ENCODE measurements around the gene SUPV3L1. TPM values are rescaled to one million over a fixed set of nuclear protein-coding genes. Genes with fewer than 3 reads are reported as not detected.

Gene SUPV3L1
- total and polyA plus RNA-seq, 10 of the 15 experiments (the other 5 are each of a cell fraction or from before 2014, with no cell fraction given): 18.4 to 57.8 (median 44.2) TPM

DNA sequence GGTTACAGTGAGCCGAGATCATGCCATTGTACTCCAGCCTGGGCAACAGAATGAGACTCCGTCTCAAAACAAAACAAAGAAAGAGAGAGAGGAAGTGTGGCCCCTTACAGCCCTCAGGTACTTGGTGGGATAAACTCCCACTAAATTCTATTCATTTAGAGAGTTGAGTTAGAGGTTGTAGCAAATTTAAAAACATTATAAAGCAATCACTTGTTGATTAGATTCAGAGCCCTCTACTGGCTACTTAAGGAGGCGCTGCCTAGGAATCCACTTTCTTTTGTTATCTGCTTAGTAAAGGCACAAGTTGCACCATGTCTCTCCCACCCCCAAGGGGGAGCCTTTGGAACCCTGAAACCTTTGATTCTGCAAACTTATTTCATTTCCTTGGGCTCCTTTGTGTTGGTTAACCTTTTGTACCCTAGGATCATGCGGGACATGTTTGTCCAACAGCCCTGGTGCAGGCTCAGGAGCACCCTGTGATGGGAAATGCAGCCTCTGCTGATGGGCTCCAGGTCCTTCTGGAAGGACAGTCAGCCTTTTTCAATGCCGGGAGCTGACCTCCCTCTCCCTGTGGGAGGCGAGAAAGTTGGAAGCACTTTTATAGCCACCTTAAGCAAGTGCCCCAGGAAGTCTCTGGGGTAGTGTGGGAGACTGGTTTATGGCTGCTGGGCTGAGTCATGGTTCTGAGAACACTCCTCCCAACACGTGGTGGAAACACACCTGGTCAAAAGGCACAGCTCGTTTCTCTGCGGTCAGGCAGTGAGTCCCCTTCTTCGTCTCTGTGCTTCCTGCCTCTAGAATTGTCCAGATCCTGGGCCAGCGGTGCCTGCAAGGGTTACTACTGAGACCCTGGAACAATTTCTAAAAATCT is 42.4 kb downstream of the SUPV3L1 start (continued):
- TF ChIP-seq, protein P1, sequence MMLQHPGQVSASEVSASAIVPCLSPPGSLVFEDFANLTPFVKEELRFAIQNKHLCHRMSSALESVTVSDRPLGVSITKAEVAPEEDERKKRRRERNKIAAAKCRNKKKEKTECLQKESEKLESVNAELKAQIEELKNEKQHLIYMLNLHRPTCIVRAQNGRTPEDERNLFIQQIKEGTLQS (IDR thresholded peaks at IDR 0.05; ENCODE audit: borderline replicate concordance, extremely low read depth, low read depth, low read length): 0 out of 2 replicates have a peak, but pooled peaks have one; percentile 23
- TF ChIP-seq NFYA (IDR thresholded peaks at IDR 0.05; ENCODE audit: borderline replicate concordance, low read depth, low read length): no peak
- TF ChIP-seq EGR1 (IDR thresholded peaks at IDR 0.05; ENCODE audit: borderline replicate concordance in 1 of 2, low read depth in 2 of 2, low read length in 2 of 2): no peak
- no peak for TF ChIP-seq SMAD5 (IDR thresholded peaks at IDR 0.05; ENCODE audit: low read depth)
- no peak for TF ChIP-seq ZSCAN29 (IDR thresholded peaks at IDR 0.05)
- 0 out of 2 replicates have a peak, but pooled peaks have one; percentile 29 for TF ChIP-seq MEF2A (IDR thresholded peaks at IDR 0.05; ENCODE audit: insufficient read depth, low read depth, low read length)
- TF ChIP-seq IKZF2 (IDR thresholded peaks at IDR 0.05): peak; percentile 66 to 76
- peak; percentile 71 to 82 (median 77) for TF ChIP-seq CTCF (IDR thresholded peaks at IDR 0.05 in 2 of 3, conservative IDR thresholded peaks at IDR 0.05 in 1 of 3; ENCODE audit: control insufficient read depth in 2 of 3, extremely low read depth in 1 of 3, insufficient read depth in 1 of 3, low read depth in 3 of 3, low read length in 3 of 3)
- TF ChIP-seq SMC3 (IDR thresholded peaks at IDR 0.05; ENCODE audit: borderline replicate concordance, low read length): peak; percentile 40; the same call in 1 of the 2 replicates
- TF ChIP-seq IKZF1 (conservative IDR thresholded peaks at IDR 0.05): peak; percentile 83
- 0 out of 2 replicates have a peak, but pooled peaks have one; percentile 26 for TF ChIP-seq ZNF24 (IDR thresholded peaks at IDR 0.05)
- TF ChIP-seq NR2C1 (IDR thresholded peaks at IDR 0.05): no peak
- TF ChIP-seq SIN3A (IDR thresholded peaks at IDR 0.05; ENCODE audit: low read depth, low read length): no peak
- peak; percentile 68 for TF ChIP-seq SKIL (IDR thresholded peaks at IDR 0.05; ENCODE audit: low read depth, poor library complexity, severe bottlenecking)
- TF ChIP-seq PAX5 (IDR thresholded peaks at IDR 0.05; ENCODE audit: borderline replicate concordance, low read depth, low read length): peak; percentile 71; the same call in 1 of the 2 replicates
- peak; percentile 37; the same call in 1 of the 2 replicates for TF ChIP-seq RB1 (IDR thresholded peaks at IDR 0.05; ENCODE audit: borderline replicate concordance)
- TF ChIP-seq BCL11A (IDR thresholded peaks at IDR 0.05; ENCODE audit: low read depth, low read length): peak; percentile 71; the same call in 1 of the 2 replicates
- peak; percentile 69 for TF ChIP-seq POLR2A (IDR thresholded peaks at IDR 0.05; ENCODE audit: low read depth, low read length)
- peak; percentile 75 for TF ChIP-seq CHD2 (IDR thresholded peaks at IDR 0.05; ENCODE audit: borderline replicate concordance, low read depth, low read length)
- TF ChIP-seq RBBP5 (conservative IDR thresholded peaks at IDR 0.05): no peak
- TF ChIP-seq RELA (IDR thresholded peaks at IDR 0.05; ENCODE audit: borderline replicate concordance, partially characterized antibody): peak; percentile 39
- TF ChIP-seq HCFC1 (IDR thresholded peaks at IDR 0.05; ENCODE audit: low read length): no peak
- TF ChIP-seq ESRRA (IDR thresholded peaks at IDR 0.05; ENCODE audit: low read length): no peak
- 0 out of 2 replicates have a peak, but pooled peaks have one; percentile 60 for TF ChIP-seq MLLT1 (IDR thresholded peaks at IDR 0.05)
- 0 out of 2 replicates have a peak, but pooled peaks have one; percentile 19 for TF ChIP-seq WRNIP1 (IDR thresholded peaks at IDR 0.05; ENCODE audit: borderline replicate concordance, low read depth, low read length)

Measured in GM12878 (cell line).